ENCODE measurements around the gene TRMT2A. TPM values are rescaled to one million over a fixed set of nuclear protein-coding genes. Genes with fewer than 3 reads are reported as not detected.

TRMT2A gene
- total and polyA plus RNA-seq, 2 of the 8 experiments (the other 6 are each of a cell fraction or from before 2014, with no cell fraction given) = 44.9 to 50.3 TPM

- H2BK5ac ChIP-seq (ENCODE audit: low read depth, low read length) = no peak overlapping the region
- H3K56ac ChIP-seq (replicated peaks; ENCODE audit: insufficient read length, low read depth, low read length) = no peak overlapping the region
- ChIA-PET POLR2A (ENCODE audit: partially characterized antibody) (interaction anchor here (0.6 to 2.1 kb wide), 6 partner anchors 12 to 354 kb away, joined by 3 to 10 read pairs (median 3); no protein-coding TSS in a partner anchor), CTCF (ENCODE audit: partially characterized antibody) (interaction anchor here (0.5 kb wide), 1 partner anchor 141 kb away, joined by 3 read pairs; no protein-coding TSS in a partner anchor)
- no peak for DNase-seq (ENCODE audit: low read depth in 1 of 2, low spot score in 2 of 2)
- H3K9me3 ChIP-seq (ENCODE audit: insufficient read depth in 2 of 2, low read depth in 1 of 2, low read length in 1 of 2) = no peaks in the 10 kb centered on the region
- H3K79me1 ChIP-seq (ENCODE audit: low read depth, low read length) = no peaks in the 10 kb centered on the region
- H4K8ac ChIP-seq (ENCODE audit: extremely low read depth, insufficient read depth, low read length) = no peak overlapping the region
- no peak overlapping the region for H4K5ac ChIP-seq (ENCODE audit: insufficient read length, low read depth, low read length)
- H3K4ac ChIP-seq (replicated peaks; ENCODE audit: insufficient read length, low read depth, low read length) = no peak overlapping the region
- no peak overlapping the region for H3K27ac ChIP-seq (ENCODE audit: low read depth, low read length)
- H3K23ac ChIP-seq (ENCODE audit: insufficient read length) = no peak overlapping the region
- H2BK120ac ChIP-seq (replicated peaks; ENCODE audit: low read depth, low read length) = no peak overlapping the region
- H3K4me2 ChIP-seq (ENCODE audit: insufficient read depth in 1 of 2, low read depth in 2 of 2, low read length in 2 of 2) = no peak overlapping the region
- H3K4me1 ChIP-seq (replicated peaks in 1 of 4; ENCODE audit: control insufficient read depth in 3 of 4, insufficient read depth in 4 of 4, low read length in 3 of 4) = no peaks in the 10 kb centered on the region
- H3K9ac ChIP-seq (replicated peaks in 1 of 4; ENCODE audit: extremely low read depth in 1 of 4, low read depth in 3 of 4, low read length in 3 of 4) = no peak overlapping the region
- H2BK15ac ChIP-seq (ENCODE audit: low read length) = no peak overlapping the region
- H2AFZ ChIP-seq (ENCODE audit: low read length) = no peak overlapping the region
- no peak overlapping the region for H2BK12ac ChIP-seq (ENCODE audit: low read depth, low read length)
- H4K91ac ChIP-seq (replicated peaks; ENCODE audit: insufficient read length, low read length) = no peak overlapping the region
- WGBS, 2 experiments (ENCODE audit: extremely low coverage in 1 of 2, insufficient coverage in 1 of 2, insufficient read length in 1 of 2, insufficient replicate concordance in 2 of 2, low coverage in 1 of 2, low lambda C conversion rate in 2 of 2, missing lambda C conversion rate in 1 of 2) = 77% methylated on average over 19 of the region's 32 CpGs; no CpG with 5 or more reads in 1 of the 2 experiments
- H2AK5ac ChIP-seq (ENCODE audit: low read depth, low read length) = no peak overlapping the region
- TF ChIP-seq POLR2AphosphoS5 (IDR thresholded peaks at IDR 0.05; ENCODE audit: low read depth, low read length) (no peak), TBP (IDR thresholded peaks at IDR 0.05; ENCODE audit: low read depth, low read length) (no peak), TAF1 (IDR thresholded peaks at IDR 0.05; ENCODE audit: low read depth, low read length) (no peak), RFX5 (IDR thresholded peaks at IDR 0.05; ENCODE audit: borderline replicate concordance, low read depth, low read length) (no peak), HDAC6 (IDR thresholded peaks at IDR 0.05; ENCODE audit: low read depth, low read length) (no peak), KDM4A (IDR thresholded peaks at IDR 0.05; ENCODE audit: low read depth, low read length, severe bottlenecking) (no peak)
- no peaks in the 10 kb centered on the region for H4K20me1 ChIP-seq (replicated peaks in 1 of 2; ENCODE audit: control insufficient read depth in 1 of 2, insufficient read depth in 2 of 2, low read length in 2 of 2)
- no peaks in the 10 kb centered on the region for H3K23me2 ChIP-seq (ENCODE audit: low read depth, low read length)
- H3K36me3 ChIP-seq (ENCODE audit: control insufficient read depth in 2 of 4, insufficient read depth in 4 of 4, low read length in 3 of 4) = no peaks in the 10 kb centered on the region
- no peak overlapping the region for H2BK20ac ChIP-seq (ENCODE audit: low read length)
- no peak overlapping the region for H3K18ac ChIP-seq (ENCODE audit: extremely low read depth, low read length)
- no peak overlapping the region for H3K14ac ChIP-seq (ENCODE audit: insufficient read length)
- H3K27me3 ChIP-seq (replicated peaks in 1 of 4; ENCODE audit: control insufficient read depth in 3 of 4, extremely low read depth in 1 of 4, insufficient read depth in 3 of 4, low read length in 3 of 4) = no peaks in the 10 kb centered on the region
- no peak for FAIRE-seq
- H3K79me2 ChIP-seq (ENCODE audit: control insufficient read depth in 1 of 2, insufficient read depth in 2 of 2, low read length in 2 of 2) = no peaks in the 10 kb centered on the region
- H3K4me3 ChIP-seq (ENCODE audit: extremely low read depth in 1 of 4, insufficient read depth in 2 of 4, low read depth in 3 of 4, low read length in 4 of 4) = no peak overlapping the region
Observed at GRCh38 chr22:20149257-20150250, 32.5 kb upstream of the TRMT2A start.
